HCT116 (cell line): ENCODE results near the gene ALDH3B1. TPM values are rescaled to one million over a fixed set of nuclear protein-coding genes. Genes with fewer than 3 reads are reported as not detected.

Experiments
- ATAC-seq: fragments of 200-7000 bp; cut with Tn5 transposase; 2 replicates; pipeline ENCODE4 v1.9.1; 2020; ENCODE audit warnings: mild to moderate bottlenecking, moderate library complexity
- BruUV-seq: library from RNA; stranded (reverse); fragments of 400-500 nt; replicated peaks from 2 replicates; lab custom pipeline; 2021; lab: Mats Ljungman, UMichigan
- CTCF ChIA-PET: fragments of 300-600 bp; sonication (Branson Sonifier 250); formaldehyde crosslinking; loops from one replicate; lab custom pipeline; 2021; ENCODE audit warnings: antibody characterized with exemption; lab: Charles Lee
- POLR2A ChIA-PET: fragments of 300-600, 350-600 bp; sonication (Branson Sonifier 250); formaldehyde crosslinking; loops from one replicate; lab custom pipeline; 2021; ENCODE audit warnings: antibody characterized with exemption; lab: Charles Lee
- RAD21 ChIA-PET, 2 experiments: fragments of 300-600 bp; sonication (Branson Sonifier 250); formaldehyde crosslinking; loops; one replicate each; lab custom pipeline; 2023; ENCODE audit warnings: low total read pairs in 2 of 2; ENCODE audit not compliant: uncharacterized antibody in 2 of 2, unreplicated experiment in 2 of 2, low non-redundant PET in 1 of 2; lab: Charles Lee
- DNase-seq: peaks from one replicate; pipeline ENCODE4 v3.0.0-alpha.2; 2010; ENCODE audit warnings: low read depth, low spot score
- H2AFZ ChIP-seq: fragments of 200-600 bp; shearing (Covaris generic), sonication (generic); 2 replicates; pipeline ENCODE4 v1.6.1; 2017; ENCODE audit warnings: low read depth, mixed run types, mixed read lengths, antibody characterized with exemption, low read length; ENCODE audit not compliant: poor library complexity, severe bottlenecking
- H3K27ac ChIP-seq: 2 replicates; pipeline ENCODE4 v1.5.1; 2012; ENCODE audit warnings: low read depth, low read length
- H3K27me3 ChIP-seq: fragments of 200-600 bp; sonication (generic); 2 replicates; pipeline ENCODE4 v1.6.1; 2016; ENCODE audit warnings: mixed run types, low read length, mixed read lengths; ENCODE audit not compliant: insufficient read depth
- H3K36me3 ChIP-seq, 2 experiments: fragments of 200-500 bp in 1 of 2; fragments of 200-600 bp in 1 of 2; sonication (Bioruptor generic) in 1 of 2; sonication (generic) in 1 of 2; 2 replicates each; pipeline versions ENCODE4 v1.5.1 to v1.6.1; 2014 to 2016; ENCODE audit warnings: low read length in 2 of 2, inconsistent platforms in 1 of 2, mixed read lengths in 1 of 2, mixed run types in 1 of 2; ENCODE audit not compliant: insufficient read depth in 2 of 2, control insufficient read depth in 1 of 2
- H3K4me1 ChIP-seq, 2 experiments: fragments of 200-600 bp in 1 of 2; sonication (generic) in 1 of 2; 2 replicates each; pipeline versions ENCODE4 v1.5.1 to v1.6.1; 2012 to 2017; ENCODE audit warnings: low read length in 2 of 2, inconsistent platforms in 1 of 2, mild to moderate bottlenecking in 1 of 2, mixed read lengths in 1 of 2, mixed run types in 1 of 2, moderate library complexity in 1 of 2; ENCODE audit not compliant: insufficient read depth in 2 of 2, control insufficient read depth in 1 of 2
- H3K4me2 ChIP-seq: fragments of 200-600 bp; sonication (generic); 2 replicates; pipeline ENCODE4 v1.6.1; 2017; ENCODE audit warnings: mixed run types, low read length, mixed read lengths
- H3K4me3 ChIP-seq, 2 experiments: fragments of 200-600 bp in 1 of 2; sonication (generic) in 1 of 2; replicated peaks in 1 of 2; 2 replicates each; pipeline ENCODE4 v1.5.1; 2011 to 2016; ENCODE audit warnings: low read length in 2 of 2, control low read depth in 1 of 2, low read depth in 1 of 2, mild to moderate bottlenecking in 1 of 2, mixed read lengths in 1 of 2, mixed run types in 1 of 2
- H3K79me2 ChIP-seq: fragments of 200-600 bp; sonication (generic); 2 replicates; pipeline ENCODE4 v1.6.1; 2017; ENCODE audit warnings: mild to moderate bottlenecking, mixed run types, low read length, moderate library complexity, mixed read lengths; ENCODE audit not compliant: insufficient read depth
- H3K9ac ChIP-seq: fragments of 200-600 bp; sonication (generic); 2 replicates; pipeline ENCODE4 v1.6.1; 2016; ENCODE audit warnings: low read length, mixed read lengths
- H3K9me2 ChIP-seq: fragments of 200-600 bp; sonication (generic), shearing (Covaris generic); 2 replicates; pipeline ENCODE4 v1.6.1; 2017; ENCODE audit warnings: mixed run types, mild to moderate bottlenecking, moderate library complexity; ENCODE audit not compliant: insufficient read depth
- H3K9me3 ChIP-seq, 2 experiments: fragments of 200-500 bp in 1 of 2; fragments of 200-600 bp in 1 of 2; sonication (Bioruptor generic) in 1 of 2; sonication (generic) in 1 of 2; 2 replicates each; pipeline ENCODE4 v1.6.1; 2014 to 2017; ENCODE audit warnings: low read length in 2 of 2, mixed read lengths in 2 of 2, inconsistent platforms in 1 of 2, low read depth in 1 of 2, mild to moderate bottlenecking in 1 of 2, mixed run types in 1 of 2, moderate library complexity in 1 of 2; ENCODE audit not compliant: control insufficient read depth in 1 of 2, insufficient read depth in 1 of 2
- H4K20me1 ChIP-seq: fragments of 200-600 bp; sonication (generic), shearing (Covaris generic); 2 replicates; pipeline ENCODE4 v1.6.1; 2017; ENCODE audit warnings: mixed run types, mild to moderate bottlenecking, moderate library complexity; ENCODE audit not compliant: insufficient read depth
- EGR1 ChIP-seq: IDR thresholded peaks from 2 replicates; pipeline ENCODE4 v1.6.1; 2012; ENCODE audit warnings: low read depth
- EZH2 ChIP-seq: fragments of 200-600 bp; sonication (generic); IDR thresholded peaks from 2 replicates; pipeline ENCODE4 v1.6.1; 2017; ENCODE audit warnings: antibody characterized with exemption, mixed run types
- EZH2phosphoT487 ChIP-seq: fragments of 200-600 bp; IDR thresholded peaks from 2 replicates; pipeline ENCODE4 v1.6.1; 2018; ENCODE audit warnings: antibody characterized with exemption, borderline replicate concordance
- FOSL1 ChIP-seq: IDR thresholded peaks from 2 replicates; pipeline ENCODE4 v1.6.1; 2012; ENCODE audit warnings: low read depth
- JUND ChIP-seq: IDR thresholded peaks from 2 replicates; pipeline ENCODE4 v1.6.1; 2012
- MAX ChIP-seq: IDR thresholded peaks from 2 replicates; pipeline ENCODE4 v1.6.1; 2012
- POLR2AphosphoS5 ChIP-seq: IDR thresholded peaks from 2 replicates; pipeline ENCODE4 v1.6.1; 2011; ENCODE audit warnings: mild to moderate bottlenecking, low read depth, low read length, moderate library complexity
- REST ChIP-seq: IDR thresholded peaks from 2 replicates; pipeline ENCODE4 v1.6.1; 2012; ENCODE audit warnings: low read depth
- SIN3A ChIP-seq: IDR thresholded peaks from 2 replicates; pipeline ENCODE4 v1.6.1; 2012; ENCODE audit warnings: low read depth
- SP1 ChIP-seq: IDR thresholded peaks from 2 replicates; pipeline ENCODE4 v1.6.1; 2012; ENCODE audit warnings: low read depth
- YY1 ChIP-seq: IDR thresholded peaks from 2 replicates; pipeline ENCODE4 v1.6.1; 2011; ENCODE audit warnings: low read length, low read depth, moderate library complexity, mild to moderate bottlenecking; ENCODE audit not compliant: insufficient replicate concordance; ENCODE audit errors: extremely low read depth
- ZNF274 ChIP-seq: fragments of 200-500 bp; sonication (Bioruptor generic); IDR thresholded peaks from 2 replicates; pipeline ENCODE4 v1.6.1; 2014; ENCODE audit warnings: mild to moderate bottlenecking, low read depth, low read length, inconsistent platforms
- intact Hi-C: fragments of 100-400 bp; cut with micrococcal nuclease; formaldehyde crosslinking; loops from 2 replicates; pipeline ENCODE4 v1.10.0; 2022
- total RNA-seq: library from RNA; stranded (reverse); gene quantifications from one replicate; pipeline ENCODE4 v1.2.1, GENCODE V29; 2021; ENCODE audit not compliant: unreplicated experiment

The ALDH3B1 gene
- total RNA-seq, 1 experiment from 2014 or later, result 25.5 TPM

- peaks cover 5% of the 10 kb centered on the region; the same call in 1 of the 2 replicates for H3K79me2 ChIP-seq
- no peaks in the 10 kb centered on the region for H3K9me2 ChIP-seq
- POLR2A ChIA-PET, result no interaction called here
- no peak overlapping the region for H2AFZ ChIP-seq
- TF ChIP-seq YY1, result no peak
- no peak overlapping the region for H3K27ac ChIP-seq
- intact Hi-C loops, result no loop called here
- peaks cover 15 to 42% of the 10 kb centered on the region in 2 experiments; a peak in 3 of 4 replicates for H3K36me3 ChIP-seq
- no peak for ATAC-seq
- no peak overlapping the region for H3K4me2 ChIP-seq
- RAD21 ChIA-PET, result no interaction called here
- BruUV-seq, result no TSS peak
- CTCF ChIA-PET, result no interaction called here
- no peaks in the 10 kb centered on the region for H3K27me3 ChIP-seq
- no peaks in the 10 kb centered on the region; the same call in 1 of the 2 replicates for H4K20me1 ChIP-seq
- no peak overlapping the region for H3K9ac ChIP-seq
- no peaks in the 10 kb centered on the region for H3K4me1 ChIP-seq
- no peaks in the 10 kb centered on the region for H3K9me3 ChIP-seq
- DNase-seq, result no peak
- H3K4me3 ChIP-seq, result no peak overlapping the region
Observed at GRCh38 chr11:68071281-68072048, 61.3 kb downstream of the ALDH3B1 start.

- Histone ChIP-seq H3K4me2 (no peak overlapping the region), H2AFZ (no peak overlapping the region), H3K27me3 (no peaks in the 10 kb centered on the region), H3K79me2 (peaks cover 5% of the 10 kb centered on the region; the same call in 1 of the 2 replicates), H3K27ac (no peak overlapping the region), H3K4me3 (no peak overlapping the region), H4K20me1 (no peaks in the 10 kb centered on the region; the same call in 1 of the 2 replicates), H3K36me3 (peaks cover 10 to 26% of the 10 kb centered on the region in 2 experiments; a peak in 3 of 4 replicates), H3K9me2 (no peaks in the 10 kb centered on the region), H3K9me3 (no peaks in the 10 kb centered on the region), H3K4me1 (no peaks in the 10 kb centered on the region; a peak in 1 of 4 replicates), H3K9ac (no peak overlapping the region)
- ChIA-PET POLR2A (no interaction called here), CTCF (no interaction called here), RAD21 (no interaction called here)
- intact Hi-C loops, result no loop called here
- DNase-seq (no peak), ATAC-seq (no peak)
- no TSS peak for BruUV-seq
- TF ChIP-seq REST (no peak), EZH2phosphoT487 (no peak), FOSL1 (no peak), EGR1 (no peak), MAX (no peak), SIN3A (no peak), EZH2 (no peak), POLR2AphosphoS5 (no peak), YY1 (no peak), ZNF274 (no peak), SP1 (no peak), JUND (no peak)
Observed at GRCh38 chr11:68074584-68075352, 64.6 kb downstream of the ALDH3B1 start.
